A673 (cell line): Measurements from ENCODE around the gene ATRN. TPM values are rescaled to one million over a fixed set of nuclear protein-coding genes. Genes with fewer than 3 reads are reported as not detected.
"Not testable (repeated sequence)": the region's sequence is repeated elsewhere in the genome, so short reads cannot be mapped to it uniquely, and the experiment has no call there.

ENCODE experiments used
- BruUV-seq: library from RNA; stranded (reverse); fragments of 400-500 nt; replicated peaks from 2 replicates; lab custom pipeline; 2021; lab: Mats Ljungman, UMichigan
- CTCF ChIA-PET: fragments of 300-600 bp; sonication (Branson Sonifier 250); formaldehyde crosslinking; loops from one replicate; lab custom pipeline; 2022; ENCODE audit warnings: antibody characterized with exemption; lab: Charles Lee
- POLR2A ChIA-PET: fragments of 300-600 bp; sonication (Branson Sonifier 250); formaldehyde crosslinking; loops from one replicate; lab custom pipeline; 2022; ENCODE audit warnings: antibody characterized with exemption; ENCODE audit not compliant: low non-redundant PET; lab: Charles Lee
- DNase-seq: peaks from one replicate; pipeline ENCODE4 v3.0.0-alpha.2; 2015; ENCODE audit warnings: low spot score
- H3K27ac ChIP-seq: fragments of 200-600 bp; sonication (generic); 2 replicates; pipeline ENCODE4 v1.5.1; 2016; ENCODE audit warnings: mixed run types, low read depth, mild to moderate bottlenecking, mixed read lengths, antibody characterized with exemption, low read length; ENCODE audit not compliant: poor library complexity, severe bottlenecking
- H3K27me3 ChIP-seq: fragments of 200-600 bp; sonication (generic); replicated peaks from 2 replicates; pipeline ENCODE4 v1.6.1; 2017; ENCODE audit warnings: mixed run types, low read depth, mild to moderate bottlenecking, mixed read lengths, antibody characterized with exemption, low read length; ENCODE audit not compliant: insufficient read depth, poor library complexity
- H3K36me3 ChIP-seq: fragments of 200-600 bp; sonication (generic); 2 replicates; pipeline ENCODE4 v1.6.1; 2016; ENCODE audit warnings: mixed run types, mild to moderate bottlenecking, mixed read lengths, antibody characterized with exemption, low read length; ENCODE audit not compliant: insufficient read depth, poor library complexity, severe bottlenecking
- H3K4me1 ChIP-seq: fragments of 200-600 bp; sonication (generic); 2 replicates; pipeline ENCODE4 v1.6.1; 2017; ENCODE audit warnings: mixed run types, mild to moderate bottlenecking, mixed read lengths, antibody characterized with exemption, low read length; ENCODE audit not compliant: insufficient read depth, poor library complexity, severe bottlenecking
- H3K4me3 ChIP-seq: fragments of 200-600 bp; sonication (generic); 2 replicates; pipeline ENCODE4 v1.5.1; 2016; ENCODE audit warnings: low read depth, mixed run types, mild to moderate bottlenecking, mixed read lengths, low read length; ENCODE audit not compliant: poor library complexity, severe bottlenecking
- H3K9me3 ChIP-seq: fragments of 200-600 bp; sonication (generic); 2 replicates; pipeline ENCODE4 v1.6.1; 2016; ENCODE audit warnings: mixed run types, low read depth, mild to moderate bottlenecking, mixed read lengths, antibody characterized with exemption, low read length; ENCODE audit not compliant: poor library complexity, severe bottlenecking
- CTCF ChIP-seq: fragments of 300-800, 200-600 bp; sonication (generic); conservative IDR thresholded peaks from 2 replicates; pipeline ENCODE4 v1.5.1; 2017; ENCODE audit warnings: low read depth, mild to moderate bottlenecking, antibody characterized with exemption, low read length, moderate library complexity, mixed read lengths
- EZH2 ChIP-seq: fragments of 200-600 bp; sonication (generic); IDR thresholded peaks from 2 replicates; pipeline ENCODE4 v1.6.1; 2017; ENCODE audit warnings: borderline replicate concordance, low read depth, mild to moderate bottlenecking, mixed read lengths, antibody characterized with exemption, low read length; ENCODE audit not compliant: poor library complexity, severe bottlenecking
- intact Hi-C: fragments of 100-400 bp; cut with micrococcal nuclease; formaldehyde crosslinking; loops from one replicate; pipeline ENCODE4 v1.10.0; 2022; ENCODE audit not compliant: unreplicated experiment
- total RNA-seq: library from RNA; stranded (reverse); gene quantifications from 2 replicates; pipeline ENCODE4 v1.2.3, GENCODE V29; 2021

Gene ATRN
- total RNA-seq, 1 experiment from 2014 or later: 27.1 TPM

GRCh38 chr20:3473324-3473723 lies 2.5 kb downstream of the ATRN start:
- DNase-seq: no peak
- no TSS peak for BruUV-seq
- no peak overlapping the region for H3K27ac ChIP-seq
- H3K36me3 ChIP-seq: no peaks in the 10 kb centered on the region
- TF ChIP-seq EZH2: no peak
- TF ChIP-seq CTCF: no peak
- POLR2A ChIA-PET: no interaction called here
- H3K27me3 ChIP-seq: no peaks in the 10 kb centered on the region
- CTCF ChIA-PET: no interaction called here
- H3K4me3 ChIP-seq: no peak overlapping the region
- intact Hi-C loops: no loop called here
- no peaks in the 10 kb centered on the region for H3K9me3 ChIP-seq
- H3K4me1 ChIP-seq: peaks cover 11% of the 10 kb centered on the region

DNA sequence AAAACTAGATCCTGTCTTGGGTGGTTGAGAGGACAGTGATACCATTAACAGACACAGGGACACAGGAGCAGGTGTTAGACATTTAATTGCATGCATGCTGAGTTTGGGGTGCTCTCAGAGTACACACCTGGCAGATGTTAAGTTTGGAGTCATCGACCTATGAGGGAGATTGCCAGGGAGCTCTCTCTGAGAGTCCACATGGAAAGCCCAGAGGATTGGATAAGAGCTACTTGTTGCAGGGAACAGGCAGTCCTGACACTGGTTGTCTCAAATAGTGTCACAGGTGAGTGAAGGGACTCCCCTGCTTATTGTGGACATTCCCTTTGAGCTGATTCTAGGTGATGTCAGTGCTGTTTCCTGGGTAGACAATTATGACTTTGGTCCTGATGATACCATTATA lies 3.1 kb downstream of the ATRN start:
- Histone ChIP-seq H3K4me3 (no peak overlapping the region), H3K27ac (no peak overlapping the region), H3K27me3 (no peaks in the 10 kb centered on the region), H3K9me3 (no peaks in the 10 kb centered on the region), H3K36me3 (no peaks in the 10 kb centered on the region), H3K4me1 (peaks cover 11% of the 10 kb centered on the region)
- ChIA-PET POLR2A (no interaction called here), CTCF (no interaction called here)
- no TSS peak for BruUV-seq
- TF ChIP-seq EZH2 (no peak), CTCF (no peak)
- intact Hi-C loops: no loop called here
- DNase-seq: no peak

DNA sequence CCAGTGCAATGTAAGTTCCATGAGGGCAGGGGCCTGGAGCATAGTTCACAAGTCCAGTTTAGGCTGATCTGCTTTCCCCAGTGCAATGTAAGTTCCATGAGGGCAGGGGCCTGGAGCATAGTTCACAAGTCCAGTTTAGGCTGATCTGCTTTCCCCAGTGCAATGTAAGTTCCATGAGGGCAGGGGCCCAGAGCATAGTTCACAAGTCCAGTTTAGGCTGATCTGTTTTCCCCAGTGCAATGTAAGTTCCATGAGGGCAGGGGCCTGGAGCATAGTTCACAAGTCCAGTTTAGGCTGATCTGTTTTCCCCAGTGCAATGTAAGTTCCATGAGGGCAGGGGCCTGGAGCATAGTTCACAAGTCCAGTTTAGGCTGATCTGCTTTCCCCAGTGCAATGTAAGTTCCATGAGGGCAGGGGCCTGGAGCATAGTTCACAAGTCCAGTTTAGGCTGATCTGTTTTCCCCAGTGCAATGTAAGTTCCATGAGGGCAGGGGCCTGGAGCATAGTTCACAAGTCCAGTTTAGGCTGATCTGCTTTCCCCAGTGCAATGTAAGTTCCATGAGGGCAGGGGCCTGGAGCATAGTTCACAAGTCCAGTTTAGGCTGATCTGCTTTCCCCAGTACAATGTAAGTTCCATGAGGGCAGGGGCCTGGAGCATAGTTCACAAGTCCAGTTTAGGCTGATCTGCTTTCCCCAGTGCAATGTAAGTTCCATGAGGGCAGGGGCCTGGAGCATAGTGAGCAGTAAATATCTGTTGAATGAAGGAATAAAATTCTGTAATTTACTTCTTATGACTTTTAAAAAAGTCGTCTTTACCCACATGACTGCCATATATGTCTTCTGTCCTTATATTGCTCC lies 6.4 kb downstream of the ATRN start:
- H3K4me1 ChIP-seq, BruUV-seq, H3K27ac ChIP-seq, H3K9me3 ChIP-seq, POLR2A ChIA-PET, DNase-seq, H3K4me3 ChIP-seq, H3K27me3 ChIP-seq, CTCF ChIA-PET, H3K36me3 ChIP-seq, intact Hi-C loops: not testable (repeated sequence)
